T-helper 17 cell (primary cell): ENCODE measurements around the gene ORMDL2. TPM values are rescaled to one million over a fixed set of nuclear protein-coding genes. Genes with fewer than 3 reads are reported as not detected.
"Not testable (repeated sequence)": the region's sequence is repeated elsewhere in the genome, so short reads cannot be mapped to it uniquely, and the experiment has no call there.

Experiments
- ATAC-seq: fragments of 150-1000 bp; cut with Tn5 transposase; 2 replicates; pipeline ENCODE4 v1.10.0; 2021; ENCODE audit warnings: mild to moderate bottlenecking, moderate library complexity
- DNase-seq, 3 donors: peaks; one replicate each; pipeline versions ENCODE4 v3.0.0 to v3.0.0-alpha.2; 2020 to 2021
- H3K9me3 ChIP-seq: one replicate; pipeline ENCODE4 v1.7.0; 2013; ENCODE audit warnings: low read length, mild to moderate bottlenecking; ENCODE audit not compliant: control insufficient read depth, poor library complexity, severe bottlenecking
- H3K27ac Mint-ChIP-seq: one replicate; pipeline ENCODE4 v1.8.0; 2022; ENCODE audit warnings: mild to moderate bottlenecking, moderate library complexity, mixed read lengths
- H3K27me3 Mint-ChIP-seq: one replicate; pipeline ENCODE4 v1.8.0; 2022; ENCODE audit warnings: mixed read lengths
- H3K36me3 Mint-ChIP-seq: one replicate; pipeline ENCODE4 v1.8.0; 2022; ENCODE audit warnings: low read depth, mixed read lengths
- H3K4me1 Mint-ChIP-seq: one replicate; pipeline ENCODE4 v1.8.0; 2022; ENCODE audit warnings: mild to moderate bottlenecking, mixed read lengths
- H3K4me3 Mint-ChIP-seq: one replicate; pipeline ENCODE4 v1.8.0; 2022; ENCODE audit warnings: mild to moderate bottlenecking, moderate library complexity, mixed read lengths
- total RNA-seq, 4 donors: library from RNA in 2 of 4; stranded (reverse) in 2 of 4; gene quantifications; one replicate each; pipeline ENCODE4 v1.2.3 and lab custom pipeline; 2022 to 2026

ORMDL2 gene
- total RNA-seq, 2 donors from 2014 or later = 16.3 to 20.5 TPM

- H3K9me3 ChIP-seq = no peaks in the 10 kb centered on the region
- Mint-ChIP-seq H3K27me3 (peaks cover 29% of the 10 kb centered on the region), H3K36me3 (no peaks in the 10 kb centered on the region), H3K4me3 (no peak overlapping the region), H3K27ac (peak overlapping the region; percentile 16), H3K4me1 (peaks cover 4% of the 10 kb centered on the region)
- no peak for ATAC-seq
- no peak for DNase-seq
Measured at GRCh38 chr12:55847603-55848291, 29.9 kb downstream of the ORMDL2 start.

- Mint-ChIP-seq H3K36me3 (no peaks in the 10 kb centered on the region), H3K27me3 (peaks cover 30% of the 10 kb centered on the region), H3K27ac (no peak overlapping the region), H3K4me1 (peaks cover 4% of the 10 kb centered on the region), H3K4me3 (no peak overlapping the region)
- no peak for ATAC-seq
- no peak for DNase-seq
- no peaks in the 10 kb centered on the region for H3K9me3 ChIP-seq
Measured at GRCh38 chr12:55849616-55850343, 31.9 kb downstream of the ORMDL2 start.

- Mint-ChIP-seq H3K36me3 (no peaks in the 10 kb centered on the region), H3K27me3 (peaks cover 30% of the 10 kb centered on the region), H3K4me1 (peaks cover 4% of the 10 kb centered on the region), H3K27ac (no peak overlapping the region), H3K4me3 (no peak overlapping the region)
- no peaks in the 10 kb centered on the region for H3K9me3 ChIP-seq
- no peak for DNase-seq
- no peak for ATAC-seq
Measured at GRCh38 chr12:55850401-55850800, 32.6 kb downstream of the ORMDL2 start.

- H3K9me3 ChIP-seq = no peaks in the 10 kb centered on the region
- ATAC-seq = no peak
- Mint-ChIP-seq H3K27ac (no peak overlapping the region), H3K4me3 (no peak overlapping the region), H3K27me3 (peaks cover 30% of the 10 kb centered on the region), H3K36me3 (no peaks in the 10 kb centered on the region), H3K4me1 (peaks cover 4% of the 10 kb centered on the region)
- no peak for DNase-seq
Measured at GRCh38 chr12:55850893-55851292, 33.1 kb downstream of the ORMDL2 start.

DNA sequence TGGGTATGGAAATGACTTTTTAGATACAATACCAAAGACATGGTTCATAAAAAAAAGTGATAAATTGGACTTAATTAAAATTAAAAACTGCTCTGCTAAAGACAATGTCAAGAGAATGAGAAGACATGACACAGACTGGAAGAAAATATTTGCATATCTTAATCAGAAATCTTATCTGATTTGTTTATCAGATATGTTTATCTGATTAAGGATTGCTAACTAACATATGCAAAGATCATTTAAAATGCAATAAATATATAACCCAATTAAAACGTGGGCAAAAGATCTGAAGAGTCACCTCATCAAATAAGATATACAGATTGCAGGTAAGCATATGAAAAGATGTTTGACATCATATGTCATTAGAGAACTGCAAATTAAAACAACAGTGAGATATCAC lies 34.9 kb downstream of the ORMDL2 start:
- no peak overlapping the region for H3K27ac Mint-ChIP-seq
- ATAC-seq = no peak
- H3K4me3 Mint-ChIP-seq = no peak overlapping the region
- no peaks in the 10 kb centered on the region for H3K9me3 ChIP-seq
- H3K4me1 Mint-ChIP-seq = peaks cover 2% of the 10 kb centered on the region
- no peaks in the 10 kb centered on the region for H3K36me3 Mint-ChIP-seq
- DNase-seq = no peak
- peaks cover 30% of the 10 kb centered on the region for H3K27me3 Mint-ChIP-seq

GRCh38 chr12:55861396-55861795 lies 43.6 kb downstream of the ORMDL2 start:
- Mint-ChIP-seq H3K4me1 (no peaks in the 10 kb centered on the region), H3K36me3 (no peaks in the 10 kb centered on the region), H3K4me3 (no peak overlapping the region), H3K27ac (no peak overlapping the region), H3K27me3 (no peaks in the 10 kb centered on the region)
- peaks cover 2% of the 10 kb centered on the region for H3K9me3 ChIP-seq
- DNase-seq = no peak
- ATAC-seq = no peak

GRCh38 chr12:55861871-55862270 lies 44.0 kb downstream of the ORMDL2 start:
- DNase-seq = no peak
- no peaks in the 10 kb centered on the region for H3K36me3 Mint-ChIP-seq
- H3K4me1 Mint-ChIP-seq = no peaks in the 10 kb centered on the region
- H3K9me3 ChIP-seq = peaks cover 2% of the 10 kb centered on the region
- no peak overlapping the region for H3K4me3 Mint-ChIP-seq
- H3K27ac Mint-ChIP-seq = no peak overlapping the region
- ATAC-seq = no peak
- no peaks in the 10 kb centered on the region for H3K27me3 Mint-ChIP-seq

GRCh38 chr12:55862286-55862685 lies 44.4 kb downstream of the ORMDL2 start:
- Mint-ChIP-seq H3K27ac (no peak overlapping the region), H3K27me3 (no peaks in the 10 kb centered on the region), H3K36me3 (no peaks in the 10 kb centered on the region), H3K4me1 (no peaks in the 10 kb centered on the region), H3K4me3 (no peak overlapping the region)
- peaks cover 2% of the 10 kb centered on the region for H3K9me3 ChIP-seq
- ATAC-seq (no peak), DNase-seq (no peak)

DNA sequence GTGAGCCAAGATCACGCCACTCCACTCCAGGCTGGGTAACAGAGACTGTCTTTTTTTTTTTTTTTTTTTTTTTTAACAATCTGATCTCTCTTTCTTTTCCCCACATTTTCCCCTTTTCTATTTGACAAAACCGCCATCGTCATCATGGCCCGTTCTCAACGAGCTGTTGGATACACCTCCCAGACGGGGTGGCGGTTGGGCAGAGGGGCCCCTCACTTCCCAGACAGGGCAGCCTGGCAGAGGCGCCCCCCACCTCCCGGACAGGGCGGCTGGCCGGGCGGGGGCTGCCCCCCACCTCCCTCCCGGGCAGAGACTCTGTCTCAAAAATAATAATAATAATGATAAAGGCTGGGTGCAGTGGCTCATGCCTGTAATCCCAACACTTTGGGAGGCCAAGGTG lies 45.1 kb downstream of the ORMDL2 start:
- not testable (repeated sequence) for H3K4me3 Mint-ChIP-seq, DNase-seq, H3K4me1 Mint-ChIP-seq, ATAC-seq, H3K27me3 Mint-ChIP-seq, H3K36me3 Mint-ChIP-seq, H3K9me3 ChIP-seq, H3K27ac Mint-ChIP-seq

- H3K9me3 ChIP-seq = peaks cover 2% of the 10 kb centered on the region
- DNase-seq (no peak), ATAC-seq (no peak)
- no peak overlapping the region for H3K4me3 Mint-ChIP-seq
- no peaks in the 10 kb centered on the region for H3K36me3 Mint-ChIP-seq
- no peaks in the 10 kb centered on the region for H3K27me3 Mint-ChIP-seq
- no peaks in the 10 kb centered on the region for H3K4me1 Mint-ChIP-seq
- H3K27ac Mint-ChIP-seq = no peak overlapping the region
Measured at GRCh38 chr12:55865327-55865726, 47.5 kb downstream of the ORMDL2 start.

DNA sequence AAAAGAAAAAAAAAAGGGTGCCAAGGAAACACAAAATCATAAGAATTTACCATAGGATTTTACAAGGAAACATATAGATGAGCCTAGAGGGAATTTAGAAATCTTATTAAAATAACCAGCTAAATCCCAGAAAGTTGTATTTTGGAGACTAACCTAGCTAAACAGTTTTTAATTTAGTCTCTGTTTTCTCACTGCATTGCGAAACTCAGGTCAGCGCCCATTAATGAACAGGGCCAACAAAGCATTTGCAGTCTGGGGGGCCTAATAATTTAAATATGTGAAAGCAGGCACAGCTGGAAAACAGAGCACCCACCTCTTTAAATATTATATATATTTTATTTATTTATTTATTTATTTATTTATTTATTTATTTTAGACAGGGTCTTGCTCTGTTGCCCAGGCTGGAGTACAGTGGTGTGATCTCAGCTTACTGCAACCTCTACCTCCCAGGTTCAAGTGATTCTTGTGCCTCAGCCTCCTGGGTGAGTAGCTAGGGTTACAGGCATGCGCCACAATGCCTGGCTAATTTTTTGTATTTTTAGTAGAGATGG lies 48.7 kb downstream of the ORMDL2 start:
- not testable (repeated sequence) for H3K4me1 Mint-ChIP-seq, ATAC-seq, H3K27me3 Mint-ChIP-seq, H3K4me3 Mint-ChIP-seq, H3K9me3 ChIP-seq, DNase-seq, H3K27ac Mint-ChIP-seq, H3K36me3 Mint-ChIP-seq
